GM13976 (cell line): ENCODE data around the gene HDAC1.
A peak's percentile ranks its signal among the peaks of the same experiment; 100 is the strongest.

Source experiments
- DNase-seq: peaks from one replicate; pipeline ENCODE4 v3.0.0; 2012; ENCODE audit warnings: low spot score
- in situ Hi-C: fragments of 300-500 bp; cut with MboI; formaldehyde crosslinking; loops from one replicate; pipeline ENCODE4 v1.12.0; 2022; ENCODE audit warnings: low sequenced_read_pairs, mixed read lengths, inconsistent platforms; ENCODE audit not compliant: unreplicated experiment
- TF ChIP-seq, protein P1 (sequence below): IDR thresholded peaks from 2 replicates; pipeline ENCODE4 v1.5.1; 2012; ENCODE audit warnings: borderline replicate concordance, mild to moderate bottlenecking; ENCODE audit not compliant: insufficient read depth; ENCODE audit errors: extremely low read depth, missing control alignments, control extremely low read depth

The HDAC1 gene

DNA sequence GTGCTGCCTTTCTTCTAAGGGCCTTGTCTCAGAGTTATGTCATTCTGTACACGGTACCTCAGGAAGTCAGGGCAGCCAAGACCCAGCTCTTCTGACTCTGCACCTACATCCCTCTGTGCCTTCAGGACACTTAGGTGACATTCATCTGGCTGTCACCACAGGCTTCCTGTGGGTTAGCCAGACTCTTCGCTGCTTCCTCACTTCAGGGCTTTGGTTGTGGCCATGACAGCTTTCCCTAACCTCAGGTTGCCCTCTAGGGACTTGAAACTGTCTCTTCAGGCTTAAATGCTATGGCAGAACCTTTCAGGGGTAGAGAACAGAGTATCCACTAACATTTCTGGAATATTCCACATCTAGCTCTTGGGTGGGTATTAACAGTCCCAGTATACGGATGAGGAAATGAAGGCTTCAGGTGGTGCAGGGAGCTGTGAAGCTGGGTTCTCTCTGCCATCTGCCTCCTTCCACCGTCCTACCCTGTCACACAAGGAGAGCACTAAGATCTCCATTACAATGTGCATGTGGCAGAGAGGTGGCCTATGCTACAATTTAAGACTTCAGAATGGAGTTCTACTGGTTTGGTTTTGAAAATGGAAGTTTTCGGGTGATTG lies 80.4 kb downstream of the HDAC1 start:
- DNase-seq: peak; percentile 55
- TF ChIP-seq, protein P1, sequence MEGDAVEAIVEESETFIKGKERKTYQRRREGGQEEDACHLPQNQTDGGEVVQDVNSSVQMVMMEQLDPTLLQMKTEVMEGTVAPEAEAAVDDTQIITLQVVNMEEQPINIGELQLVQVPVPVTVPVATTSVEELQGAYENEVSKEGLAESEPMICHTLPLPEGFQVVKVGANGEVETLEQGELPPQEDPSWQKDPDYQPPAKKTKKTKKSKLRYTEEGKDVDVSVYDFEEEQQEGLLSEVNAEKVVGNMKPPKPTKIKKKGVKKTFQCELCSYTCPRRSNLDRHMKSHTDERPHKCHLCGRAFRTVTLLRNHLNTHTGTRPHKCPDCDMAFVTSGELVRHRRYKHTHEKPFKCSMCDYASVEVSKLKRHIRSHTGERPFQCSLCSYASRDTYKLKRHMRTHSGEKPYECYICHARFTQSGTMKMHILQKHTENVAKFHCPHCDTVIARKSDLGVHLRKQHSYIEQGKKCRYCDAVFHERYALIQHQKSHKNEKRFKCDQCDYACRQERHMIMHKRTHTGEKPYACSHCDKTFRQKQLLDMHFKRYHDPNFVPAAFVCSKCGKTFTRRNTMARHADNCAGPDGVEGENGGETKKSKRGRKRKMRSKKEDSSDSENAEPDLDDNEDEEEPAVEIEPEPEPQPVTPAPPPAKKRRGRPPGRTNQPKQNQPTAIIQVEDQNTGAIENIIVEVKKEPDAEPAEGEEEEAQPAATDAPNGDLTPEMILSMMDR: no peak
- in situ Hi-C loops: no loop called here

DNA sequence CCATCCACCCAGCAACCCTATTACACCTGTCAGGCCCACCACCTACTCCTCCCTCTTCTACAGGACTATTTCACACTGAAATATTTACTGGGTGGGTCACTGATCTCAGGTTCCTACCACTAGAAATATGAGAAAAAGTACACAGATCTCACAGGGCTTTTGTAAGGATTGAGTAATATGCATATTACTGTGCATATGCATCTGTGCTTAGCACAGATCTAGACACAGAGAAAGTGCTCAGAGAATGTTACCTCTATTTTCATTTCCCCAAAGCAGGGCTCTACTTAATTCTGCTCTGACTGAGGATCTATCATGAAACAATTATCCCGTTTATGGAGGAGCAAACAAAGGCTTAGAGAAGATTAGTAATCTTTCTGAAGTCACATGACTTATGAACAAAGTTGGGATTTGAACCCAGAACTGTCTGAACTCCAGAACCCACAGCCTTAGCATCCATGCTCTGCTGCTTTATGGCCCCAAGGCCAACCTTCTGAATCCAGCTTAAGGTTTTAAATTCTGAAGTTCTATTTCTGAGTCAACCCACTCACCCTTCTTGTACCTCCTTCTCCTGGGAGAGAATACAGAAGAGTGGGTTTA lies 82.2 kb downstream of the HDAC1 start:
- DNase-seq: no peak
- TF ChIP-seq, protein P1: no peak
- in situ Hi-C loops: no loop called here

DNA sequence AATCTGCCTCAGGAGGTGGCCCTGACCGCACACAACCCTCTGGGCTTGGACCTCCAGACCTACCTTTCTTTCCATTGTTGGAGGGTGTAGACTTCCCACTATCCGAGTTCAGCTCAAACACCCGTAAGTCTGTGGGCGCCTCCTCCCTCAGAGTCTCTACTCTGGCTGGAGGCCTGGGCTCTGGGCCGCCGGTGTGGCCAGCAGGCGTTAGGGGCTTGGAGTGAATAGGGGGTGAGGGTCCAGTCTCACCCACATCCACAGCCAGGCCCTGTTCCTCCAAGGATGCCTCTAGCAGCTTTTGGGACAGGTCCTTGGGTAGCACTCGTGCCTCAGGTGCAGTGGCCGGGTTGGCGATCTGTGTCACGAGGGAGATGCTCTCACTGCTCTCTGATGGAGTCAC lies 84.3 kb downstream of the HDAC1 start:
- no peak for DNase-seq
- TF ChIP-seq, protein P1: no peak
- in situ Hi-C loops: no loop called here

DNA sequence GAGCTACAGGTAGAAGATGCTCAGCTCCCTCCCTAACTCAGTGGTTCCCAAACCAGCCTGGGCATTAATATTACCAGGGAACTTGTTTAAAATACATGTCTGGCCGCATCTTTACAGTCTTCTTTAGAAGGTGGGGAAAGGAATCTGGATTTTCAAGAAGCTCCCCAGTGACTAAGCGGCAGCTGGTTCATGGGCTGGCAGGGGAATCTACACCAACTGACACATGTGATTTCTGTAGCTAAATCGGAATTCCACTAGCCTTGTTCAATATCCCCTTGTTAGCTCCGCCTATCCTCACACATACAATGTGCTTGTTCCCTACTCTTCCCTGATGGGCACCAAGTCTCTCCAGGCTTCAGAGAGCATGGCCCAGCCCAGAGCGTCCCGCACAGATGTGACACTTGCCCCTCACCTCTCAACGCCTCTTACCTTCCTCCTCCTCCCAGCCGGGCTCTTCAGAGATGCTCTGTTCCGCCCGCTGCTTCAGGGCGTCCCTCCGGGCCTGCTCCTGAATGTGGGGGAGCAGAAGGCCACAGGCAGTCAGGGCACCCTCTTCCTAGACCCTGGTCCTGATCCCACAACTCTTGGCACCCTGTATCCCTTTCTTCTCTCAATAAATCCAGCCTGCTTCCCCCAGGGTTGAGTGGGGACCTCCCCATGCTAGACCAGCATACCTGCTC lies 85.8 kb downstream of the HDAC1 start:
- TF ChIP-seq, protein P1: no peak
- in situ Hi-C loops: no loop called here
- DNase-seq: no peak

DNA sequence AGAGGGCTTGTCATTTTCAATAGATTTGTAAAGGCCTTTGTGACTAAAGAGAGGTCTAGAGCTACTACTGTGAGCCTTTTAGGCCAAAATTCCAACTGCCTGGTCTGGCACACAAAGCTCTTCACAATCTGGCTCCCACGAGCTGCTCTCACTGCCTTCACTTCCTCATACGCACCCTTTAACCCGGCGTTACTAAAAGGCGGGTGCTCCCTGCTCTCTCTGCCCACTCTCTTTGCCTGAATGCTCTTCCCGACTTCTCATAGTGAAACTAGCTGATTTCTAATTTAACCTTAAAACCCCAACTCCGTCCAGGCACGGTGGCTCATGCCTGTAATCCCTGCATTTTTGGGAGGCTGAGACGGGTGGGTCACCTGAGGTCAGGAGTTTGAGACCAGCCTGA lies 88.2 kb downstream of the HDAC1 start:
- DNase-seq: no peak
- in situ Hi-C loops: no loop called here
- TF ChIP-seq, protein P1: no peak
